NK-92 (cell line): ENCODE results near the gene MAX.

Experiments used
- DNase-seq: peaks from one replicate; lab custom pipeline; 2025; ENCODE audit not compliant: unreplicated experiment; lab: John Stamatoyannopoulos, UW

The MAX gene, protein sequence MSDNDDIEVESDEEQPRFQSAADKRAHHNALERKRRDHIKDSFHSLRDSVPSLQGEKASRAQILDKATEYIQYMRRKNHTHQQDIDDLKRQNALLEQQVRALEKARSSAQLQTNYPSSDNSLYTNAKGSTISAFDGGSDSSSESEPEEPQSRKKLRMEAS

DNA sequence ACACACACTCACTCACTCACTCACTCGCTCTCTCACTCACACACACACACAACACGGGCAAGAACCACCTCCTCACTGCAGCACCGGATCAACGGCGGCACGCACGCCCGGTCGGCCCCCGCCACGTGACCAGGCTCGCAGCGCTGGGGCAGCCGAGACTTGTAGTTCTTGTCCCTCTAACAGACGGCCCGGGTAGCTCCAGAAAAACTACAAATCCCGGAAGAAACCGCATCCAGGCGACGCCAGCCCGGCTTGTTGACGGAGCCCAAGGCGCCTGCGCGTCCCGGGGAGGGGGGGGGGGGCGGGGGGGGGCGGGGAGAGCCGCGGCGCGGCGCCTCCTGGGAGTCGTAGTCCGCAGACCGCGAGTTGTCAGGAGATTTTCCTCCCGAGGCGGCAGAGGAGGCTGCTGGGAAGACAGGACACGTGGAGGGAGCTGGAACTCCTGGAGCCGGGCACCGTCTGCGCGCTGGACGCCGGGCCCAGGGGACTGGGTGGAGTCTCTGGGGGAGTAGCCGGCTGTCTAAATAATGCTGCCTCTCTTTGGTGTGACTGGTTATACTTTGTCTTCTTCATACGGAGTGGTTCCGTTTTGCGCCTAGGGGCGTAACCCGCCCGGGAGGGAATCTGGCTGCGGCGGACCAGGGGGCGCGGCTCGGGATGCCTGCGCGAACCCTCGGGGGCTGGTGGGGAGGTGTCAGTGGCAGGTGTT lies at the start of gene MAX:
Gene MAX, minus strand, starts transcription at position 77 of the 709 bp plus-strand sequence. CDS start 178 bp downstream, outside the sequence.
- DNase-seq, result peak; percentile 90

DNA sequence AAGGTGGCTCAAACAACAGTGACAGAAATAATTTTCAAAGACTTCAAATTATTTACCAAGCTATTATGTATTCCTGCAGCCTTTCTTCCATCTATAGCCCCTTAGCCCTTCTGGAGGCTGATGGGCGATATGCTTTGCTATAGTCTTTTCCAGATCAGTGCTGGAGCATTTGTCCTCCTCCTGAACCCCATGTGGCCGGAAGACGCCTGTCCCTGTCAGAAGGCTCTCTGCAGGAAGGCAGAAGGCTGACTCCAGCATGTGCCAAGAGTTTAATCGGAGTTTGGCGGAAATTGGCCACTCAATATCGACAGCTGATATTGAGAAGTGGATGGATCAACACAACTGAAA lies 49.3 kb upstream of the MAX start:
- no peak for DNase-seq

DNA sequence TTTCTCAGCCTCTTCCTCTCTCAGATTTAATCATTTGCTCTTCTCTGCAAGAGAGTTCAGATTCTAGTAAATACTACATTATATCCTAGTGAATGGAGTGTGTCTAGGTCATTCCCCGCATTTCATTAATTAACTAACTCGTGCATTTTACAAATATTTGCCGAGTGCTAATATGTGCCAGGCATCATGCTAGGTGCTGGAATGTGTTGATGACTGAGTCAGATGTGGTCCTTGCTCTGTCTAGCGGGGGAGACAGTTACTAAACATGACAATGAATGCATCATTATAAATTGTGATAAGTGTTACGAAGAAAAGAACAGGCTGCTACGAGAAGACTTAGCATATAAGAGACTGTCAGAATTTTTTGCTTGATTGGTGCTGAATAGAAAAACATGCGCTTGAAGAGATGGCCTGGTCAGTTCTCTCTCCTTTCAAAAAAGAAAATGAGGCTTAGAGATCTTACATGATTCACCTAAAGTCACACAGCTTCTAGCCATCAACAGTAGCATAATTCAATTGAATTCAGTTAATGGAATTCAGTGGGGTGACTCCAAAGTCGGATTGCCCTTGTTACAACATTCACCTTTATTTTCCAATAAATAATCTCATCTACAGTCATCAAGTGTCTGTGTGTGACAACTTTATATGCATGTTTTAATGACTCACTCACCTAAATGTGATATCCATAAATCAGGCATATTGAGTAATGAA lies 48.7 kb upstream of the MAX start:
- no peak for DNase-seq

DNA sequence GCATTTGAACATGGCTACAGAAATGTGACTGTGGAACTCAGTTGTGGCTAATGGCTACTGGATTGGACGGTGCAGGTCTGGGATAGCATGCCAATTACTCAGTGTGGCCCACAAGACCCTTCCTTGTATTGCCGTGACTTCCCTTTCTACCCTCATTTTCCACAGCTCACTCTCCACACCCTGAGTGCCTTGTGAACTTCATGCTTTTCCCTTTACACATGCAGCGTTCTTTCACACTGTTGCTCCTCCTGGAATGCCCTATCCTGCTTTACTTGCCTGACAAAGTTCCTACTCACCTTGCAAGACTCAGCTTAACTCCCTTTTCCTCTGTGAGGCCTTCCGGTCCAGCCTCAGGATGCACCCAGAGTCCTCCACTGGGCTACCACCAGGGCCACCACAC lies 46.8 kb upstream of the MAX start:
- no peak for DNase-seq

DNA sequence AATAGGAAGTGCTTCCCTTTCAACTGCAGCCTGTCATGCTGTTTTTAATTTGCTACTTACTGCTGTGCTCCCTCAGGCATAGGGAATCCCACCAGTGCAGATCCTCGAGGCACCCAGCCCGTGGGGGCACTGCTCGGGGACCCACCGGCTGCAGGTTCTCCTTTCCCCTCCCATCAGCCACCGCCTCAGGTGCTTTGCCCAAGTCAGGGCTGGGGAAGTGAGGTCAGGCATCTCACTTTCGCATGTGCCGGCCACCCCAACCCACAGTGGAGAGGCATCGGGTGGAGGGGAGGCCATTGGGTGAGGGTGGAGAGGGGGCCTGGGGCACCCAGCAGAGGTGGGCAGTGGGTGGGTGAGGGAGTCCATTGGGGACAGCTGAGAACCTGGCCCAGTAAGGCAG lies 41.9 kb upstream of the MAX start:
- no peak for DNase-seq

DNA sequence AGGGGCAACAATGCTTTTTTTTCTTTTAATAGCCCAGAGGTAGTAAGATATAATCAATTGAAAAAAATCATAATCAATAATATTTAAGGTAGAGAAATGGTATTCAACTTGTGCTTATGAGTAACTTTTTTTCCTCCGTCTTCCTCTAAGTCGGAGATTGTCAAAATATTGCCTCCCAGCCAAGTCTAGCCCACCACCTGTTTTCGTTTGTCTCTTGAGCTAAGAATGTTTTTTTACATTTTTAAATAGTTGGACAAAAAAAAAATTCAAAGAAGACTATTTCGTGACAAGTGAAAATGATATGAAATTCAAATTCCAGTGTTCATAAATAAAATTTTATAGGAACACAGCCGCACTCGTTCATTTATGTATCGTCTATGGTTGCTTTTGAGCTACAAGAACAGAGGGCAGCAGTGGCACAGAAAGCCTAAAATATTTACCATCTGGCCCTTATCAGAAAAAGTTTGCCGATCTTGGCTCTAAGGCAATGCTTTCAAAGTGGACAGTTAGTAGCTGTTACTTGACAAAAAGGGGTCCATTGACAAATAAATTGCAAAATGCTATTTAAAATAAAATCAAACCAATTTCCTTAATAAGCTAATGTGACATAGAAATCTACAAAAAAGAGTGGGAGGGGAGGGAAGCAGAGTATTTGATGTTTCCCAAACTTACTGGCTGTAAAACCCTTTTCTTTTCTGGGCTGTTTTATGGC lies 40.8 kb upstream of the MAX start:
- DNase-seq, result no peak

DNA sequence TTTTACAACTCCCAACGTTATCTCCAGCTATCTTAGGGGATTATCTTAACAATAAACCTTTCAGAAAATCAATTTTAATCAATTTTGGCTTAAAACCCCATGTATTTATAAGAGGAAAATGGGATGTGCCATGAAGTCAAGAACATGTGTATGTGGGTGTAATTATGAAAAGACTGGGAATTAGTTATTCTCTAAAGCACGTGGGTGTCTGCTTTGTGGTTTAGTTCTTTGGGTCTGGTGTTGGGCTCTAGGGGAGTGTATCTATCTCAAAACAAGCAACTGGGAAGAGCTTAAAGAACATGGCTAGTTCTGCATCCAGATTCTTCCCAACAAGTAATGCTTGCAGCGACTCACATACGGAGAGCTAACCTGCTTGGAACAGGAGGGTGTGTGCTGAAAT lies 40.1 kb upstream of the MAX start:
- no peak for DNase-seq

DNA sequence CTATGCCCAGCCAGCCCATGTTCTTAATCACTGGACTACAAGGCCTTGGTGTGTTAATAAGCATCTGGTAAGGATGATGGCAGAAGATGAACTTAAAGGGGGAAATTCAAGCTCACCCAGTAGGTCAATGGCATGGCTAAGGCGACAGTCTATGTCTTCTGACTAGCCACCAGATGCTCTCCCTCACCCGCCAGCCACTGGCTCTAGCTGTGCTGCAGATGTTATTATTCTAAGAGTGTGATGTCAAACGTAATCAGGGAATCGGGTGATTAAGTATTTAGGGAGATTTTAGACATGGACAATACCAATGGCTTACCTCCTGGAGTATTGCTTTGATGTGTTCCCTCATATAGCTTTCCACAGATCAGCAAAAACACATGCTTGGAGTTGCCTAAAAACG lies 39.2 kb upstream of the MAX start:
- DNase-seq, result no peak

DNA sequence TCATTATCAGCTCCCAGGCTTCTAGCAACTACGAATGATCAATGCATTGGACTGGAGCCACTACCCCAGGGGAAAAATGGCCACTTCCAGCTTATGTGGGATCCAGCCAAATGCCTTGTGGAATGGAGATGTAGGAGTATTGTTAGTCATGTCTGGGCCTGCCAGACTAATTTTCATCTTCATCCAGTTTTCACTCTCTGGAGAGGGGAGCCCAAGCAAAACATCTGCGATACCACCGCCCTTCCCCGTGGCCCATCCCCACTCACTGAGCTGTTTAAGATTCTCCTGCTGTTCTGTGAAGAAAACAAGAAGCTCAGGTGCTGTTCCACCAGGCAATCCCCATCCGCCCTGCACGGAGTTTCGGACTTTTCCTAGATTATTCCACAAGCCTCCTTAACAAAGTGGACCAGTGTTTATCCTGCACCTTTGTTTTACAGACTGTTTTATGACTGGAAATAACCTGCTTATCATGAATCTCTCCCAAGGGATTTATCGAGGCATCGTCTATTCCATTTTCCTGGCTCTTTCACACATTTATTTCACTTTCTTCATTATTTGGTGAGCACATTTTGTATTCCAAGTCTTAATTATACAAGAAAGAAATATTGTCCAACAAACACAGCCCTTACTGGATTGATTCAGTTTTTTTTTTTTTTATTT lies 35.5 kb upstream of the MAX start:
- DNase-seq, result no peak

DNA sequence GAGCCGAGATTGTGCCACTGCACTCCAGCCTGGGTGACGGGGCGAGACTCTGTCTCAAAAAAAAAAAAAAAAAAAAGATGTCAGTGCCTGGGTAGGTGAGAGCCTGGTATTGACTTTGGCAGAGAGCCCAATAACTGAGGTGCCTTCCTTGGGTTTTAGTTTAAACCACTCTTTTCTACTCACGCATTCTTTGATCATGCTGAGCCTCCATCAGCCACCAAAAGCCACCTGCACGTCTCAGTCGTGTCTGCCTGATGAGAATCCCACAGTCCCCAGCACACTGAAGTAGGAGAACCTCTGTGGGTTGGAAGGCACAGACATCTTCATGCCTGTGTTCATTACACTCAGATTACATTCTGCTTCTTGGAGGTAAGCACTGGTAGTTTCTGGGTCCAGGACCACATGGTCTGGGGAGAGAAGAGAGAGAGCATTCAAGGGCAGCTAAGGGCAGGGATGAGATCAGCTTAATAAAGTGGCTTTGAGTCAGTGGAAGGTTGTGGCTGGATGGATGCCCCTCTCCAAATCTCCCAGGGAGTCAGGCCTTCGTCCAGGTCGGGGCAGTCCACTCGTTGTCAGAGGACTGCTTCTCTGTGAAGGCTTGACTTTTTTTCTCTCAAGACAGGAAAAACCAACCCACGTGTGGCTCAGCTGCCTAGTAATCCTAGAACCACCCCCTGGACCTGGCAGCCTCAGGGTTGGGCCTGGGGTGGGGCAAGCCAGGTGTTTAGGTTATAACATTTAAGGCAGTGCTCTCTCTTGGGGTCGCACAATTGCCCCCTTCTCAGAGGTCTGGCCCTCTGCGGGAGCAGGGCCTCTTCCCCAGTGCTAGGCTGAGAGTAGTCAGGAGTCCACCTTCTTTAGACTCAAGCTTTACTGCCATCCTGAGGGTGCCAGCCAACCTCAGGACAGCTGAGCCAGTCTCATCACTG lies 32.6 kb upstream of the MAX start:
- no peak for DNase-seq

DNA sequence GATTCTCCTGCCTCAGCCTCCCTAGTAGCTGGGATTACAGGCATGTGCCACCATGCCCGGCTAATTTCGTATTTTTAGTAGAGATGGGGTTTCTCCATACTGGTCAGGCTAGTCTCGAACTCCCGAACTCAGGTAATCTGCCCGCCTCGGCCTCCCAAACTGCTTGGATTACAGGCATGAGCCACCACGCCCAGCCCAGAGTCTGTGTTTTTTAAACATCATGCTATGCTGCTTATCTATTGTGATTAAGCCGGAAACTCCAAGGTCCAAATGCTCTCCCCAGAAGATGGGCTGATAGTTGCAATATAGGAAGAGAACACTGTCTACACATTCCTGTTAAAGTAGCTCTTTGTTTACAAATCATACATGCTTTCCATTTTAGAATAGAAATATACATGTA lies 30.5 kb upstream of the MAX start:
- no peak for DNase-seq

DNA sequence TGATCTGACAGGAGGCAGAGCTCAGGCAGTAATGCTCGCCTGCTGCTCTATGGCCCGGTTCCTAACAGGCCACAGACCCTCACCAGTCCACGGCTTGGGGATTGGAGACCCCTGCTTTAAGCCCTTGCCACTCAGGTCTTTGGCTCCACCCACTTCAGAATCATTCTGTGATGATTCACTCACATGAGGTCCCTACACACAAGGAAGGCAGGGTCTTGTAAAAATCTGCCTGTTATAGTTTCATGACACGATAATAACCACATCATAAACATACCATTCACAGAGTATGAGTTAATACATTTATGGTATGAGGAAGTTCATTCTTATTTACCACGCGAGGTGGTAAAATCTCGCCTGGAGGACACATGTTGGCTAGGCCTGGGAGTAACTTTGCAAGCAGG lies 29.0 kb upstream of the MAX start:
- no peak for DNase-seq

DNA sequence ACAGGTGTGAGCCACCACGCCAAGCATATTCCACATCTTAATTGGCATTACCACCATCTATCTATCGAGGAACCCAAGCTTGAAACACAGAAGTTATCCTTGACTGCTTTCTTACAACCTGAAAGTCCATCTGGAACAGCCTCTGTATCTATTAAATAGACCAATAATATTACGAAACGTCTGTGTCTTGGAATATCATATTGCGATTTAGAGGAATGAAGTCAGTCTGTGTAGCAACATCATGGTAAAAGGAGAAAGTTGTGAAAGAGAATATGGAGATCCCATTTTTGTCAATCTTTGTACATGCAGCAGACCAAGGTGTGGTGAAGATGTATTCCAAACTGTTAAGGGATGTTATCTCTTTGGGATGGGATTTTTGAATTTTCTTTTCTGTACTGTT lies 25.8 kb upstream of the MAX start:
- DNase-seq, result no peak

DNA sequence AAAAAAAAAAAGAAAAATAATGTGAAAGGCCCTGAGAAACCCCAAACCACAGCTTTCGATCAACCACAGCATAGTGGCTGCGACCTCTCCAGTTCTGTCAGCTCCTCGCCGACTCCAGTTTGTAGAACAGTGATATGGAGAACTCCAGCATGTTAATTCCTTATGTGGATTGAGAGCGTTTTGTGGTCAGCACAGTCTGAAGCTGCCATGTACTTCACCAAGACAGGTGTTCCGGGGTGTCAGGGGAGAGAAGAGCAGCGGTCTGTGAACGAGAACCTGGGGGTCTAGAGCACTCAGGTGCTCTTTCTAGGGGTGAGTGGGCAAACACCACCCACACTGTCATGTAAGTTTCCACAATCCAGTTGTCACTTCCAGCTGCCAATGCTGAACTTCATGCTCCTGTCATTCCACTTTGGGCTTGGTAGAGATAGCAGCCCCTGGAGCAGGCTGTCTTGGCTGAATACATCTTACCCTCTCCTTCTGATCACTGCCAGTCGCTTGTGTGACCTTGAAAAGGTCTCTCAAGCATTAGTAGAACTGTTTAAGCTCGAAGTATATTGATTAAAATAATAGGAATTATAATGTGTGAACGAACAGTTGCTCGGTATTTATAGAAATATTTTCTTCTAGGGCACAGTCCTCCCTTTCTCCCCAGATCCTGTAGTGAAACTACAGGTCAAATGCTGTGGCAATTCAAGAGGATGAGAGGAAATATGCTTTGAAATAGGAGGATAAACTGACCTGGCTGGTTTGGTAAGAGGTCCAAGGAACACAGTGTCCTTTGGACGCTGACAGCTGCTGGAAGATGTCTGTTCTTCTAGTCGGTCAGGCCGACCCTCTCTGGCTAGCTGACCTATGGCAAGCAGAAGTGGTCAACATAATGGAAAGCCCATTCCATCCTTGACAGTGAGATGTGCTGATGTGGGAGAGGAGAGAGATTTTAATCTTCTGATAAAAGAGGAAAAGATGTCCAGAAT lies 15.7 kb upstream of the MAX start:
- DNase-seq, result no peak

DNA sequence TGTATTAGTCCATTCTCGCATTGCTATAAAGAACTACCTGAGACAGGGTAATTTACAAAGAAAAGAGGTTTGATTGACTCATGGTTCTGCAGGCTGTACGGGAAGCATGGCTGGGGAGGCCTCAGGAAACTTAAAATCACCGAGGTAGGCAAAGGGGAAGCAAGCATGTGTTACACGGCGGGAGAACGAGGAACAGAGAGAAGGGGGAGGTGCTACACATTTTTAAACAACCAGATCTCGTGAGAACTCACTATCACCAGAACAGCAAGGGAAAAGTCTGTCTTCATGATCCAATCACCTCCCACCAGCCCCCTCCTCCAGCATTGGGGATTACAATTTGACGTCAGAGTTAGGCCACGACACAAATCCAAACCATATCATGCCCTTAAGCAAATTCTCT lies 13.3 kb upstream of the MAX start:
- DNase-seq, result no peak

DNA sequence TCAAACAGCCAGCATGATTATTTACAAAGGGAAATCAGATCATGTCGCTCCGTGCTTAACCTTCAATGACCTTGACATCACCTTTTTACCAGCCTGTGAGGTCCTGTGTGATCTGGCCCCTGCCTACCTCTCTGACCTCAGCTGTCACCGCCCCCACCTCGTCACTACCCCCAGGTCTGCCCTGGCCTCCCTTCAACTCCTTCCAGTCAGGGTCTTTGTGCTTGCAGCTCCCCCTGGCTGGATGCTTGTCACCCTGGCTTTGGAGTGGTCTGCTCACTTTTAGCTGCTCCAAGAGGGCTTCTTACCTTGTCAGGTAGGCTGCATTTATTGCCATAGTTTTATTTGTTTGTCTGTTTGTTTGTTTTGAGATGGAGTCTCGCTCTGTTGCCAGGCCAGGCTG lies 8.2 kb upstream of the MAX start:
- no peak for DNase-seq

DNA sequence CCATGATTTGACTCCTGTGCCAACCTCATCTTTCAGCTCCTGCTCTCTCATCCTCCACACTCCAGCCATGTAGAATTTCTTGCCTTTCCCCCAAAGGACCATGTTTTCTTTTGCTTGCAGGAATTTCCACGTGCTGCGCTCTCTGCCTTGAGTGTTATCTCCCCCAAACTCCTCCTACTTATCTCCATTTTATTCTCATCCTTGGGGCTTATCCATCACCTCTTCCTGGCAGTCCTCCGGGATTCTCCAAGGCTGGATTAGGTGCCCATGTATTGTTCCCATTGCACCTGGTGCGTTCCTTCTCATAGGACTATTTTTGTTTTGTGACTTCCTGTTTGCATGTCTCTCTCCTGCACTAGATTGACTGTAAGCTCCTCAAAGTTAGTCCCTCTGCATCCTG lies 7.0 kb upstream of the MAX start:
- no peak for DNase-seq

DNA sequence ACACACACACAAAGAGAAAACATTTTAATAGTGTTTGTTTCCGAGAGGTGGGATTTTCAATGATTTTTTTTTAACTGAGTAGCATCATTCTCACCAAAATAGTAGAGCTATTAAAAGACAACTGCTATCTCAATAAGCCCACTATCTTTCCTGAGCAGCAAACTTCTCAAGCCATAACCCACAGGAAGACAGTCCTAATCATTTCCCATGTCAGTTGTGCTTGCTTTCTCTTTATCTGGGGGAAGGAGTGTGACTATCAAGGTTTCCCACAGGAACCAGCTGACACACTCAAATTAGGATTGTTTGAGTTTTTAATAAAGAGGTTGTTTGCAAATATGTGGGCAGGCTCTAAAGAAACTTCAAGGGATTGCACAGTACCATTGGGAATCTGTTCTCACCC lies 4.9 kb upstream of the MAX start:
- DNase-seq, result no peak

DNA sequence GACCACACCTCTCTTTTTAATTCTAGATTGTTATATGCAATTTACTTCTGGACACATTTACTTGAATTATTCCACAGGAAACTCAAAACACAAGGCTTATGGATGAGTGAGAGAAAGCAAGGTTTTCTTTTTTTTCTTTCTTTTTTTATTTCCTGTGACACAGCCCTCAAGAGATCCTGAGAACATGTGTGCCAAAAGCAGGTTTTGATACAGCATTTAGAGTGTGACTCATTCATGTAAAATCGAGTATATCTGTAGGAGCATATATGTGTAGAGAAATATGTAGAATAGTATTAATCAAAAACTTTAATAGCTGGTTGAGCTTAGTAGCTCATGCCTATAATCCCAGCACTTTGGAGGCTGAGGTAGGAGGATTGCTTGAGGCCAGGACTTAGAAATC lies 4.4 kb upstream of the MAX start:
- DNase-seq, result no peak
